Medulla oblongata (tissue), 1 donor: Measurements from ENCODE around the gene UGT1A10.
"Not testable (repeated sequence)": the region's sequence is repeated elsewhere in the genome, so short reads cannot be mapped to it uniquely, and the experiment has no call there.

Experiments used
- DNase-seq: peaks from one replicate; pipeline ENCODE4 v3.0.0-alpha.2; 2015; ENCODE audit errors: extremely low spot score

UGT1A10 gene

GRCh38 chr2:233636306-233636705 is at the start of gene UGT1A10:
Gene UGT1A10, plus strand, starts transcription at chr2:233636448. Its CDS starts 75 bp downstream, at chr2:233636523.
- not testable (repeated sequence) for DNase-seq

- DNase-seq: no peak
Observed at GRCh38 chr2:233588400-233588799, 47.8 kb upstream of the UGT1A10 start.

GRCh38 chr2:233592706-233593105 is 43.5 kb upstream of the UGT1A10 start:
- not testable (repeated sequence) for DNase-seq

- DNase-seq: no peak
Observed at GRCh38 chr2:233593201-233593600, 43.0 kb upstream of the UGT1A10 start.

- no peak for DNase-seq
Observed at GRCh38 chr2:233597522-233597921, 38.7 kb upstream of the UGT1A10 start.

- DNase-seq: no peak
Observed at GRCh38 chr2:233598952-233599351, 37.3 kb upstream of the UGT1A10 start.

- DNase-seq: no peak
Observed at GRCh38 chr2:233600386-233600785, 35.9 kb upstream of the UGT1A10 start.

- DNase-seq: no peak
Observed at GRCh38 chr2:233602076-233602475, 34.2 kb upstream of the UGT1A10 start.

GRCh38 chr2:233603520-233603919 is 32.7 kb upstream of the UGT1A10 start:
- DNase-seq: no peak

- DNase-seq: no peak
Observed at GRCh38 chr2:233604826-233605225, 31.4 kb upstream of the UGT1A10 start.

GRCh38 chr2:233605680-233606079 is 30.6 kb upstream of the UGT1A10 start:
- no peak for DNase-seq

- no peak for DNase-seq
Observed at GRCh38 chr2:233611284-233611683, 25.0 kb upstream of the UGT1A10 start.

GRCh38 chr2:233617476-233617875 is 18.8 kb upstream of the UGT1A10 start, which contains the start of gene UGT1A8:
Gene UGT1A8, plus strand, starts transcription at chr2:233617633. Its CDS starts 75 bp downstream, at chr2:233617708.
- DNase-seq: not testable (repeated sequence)

GRCh38 chr2:233620204-233620603 is 16.0 kb upstream of the UGT1A10 start:
- DNase-seq: no peak

- DNase-seq: not testable (repeated sequence)
Observed at GRCh38 chr2:233621863-233622262, 14.4 kb upstream of the UGT1A10 start.

- no peak for DNase-seq
Observed at GRCh38 chr2:233627331-233628025, 8.8 kb upstream of the UGT1A10 start.

GRCh38 chr2:233638836-233639235 is 2.6 kb downstream of the UGT1A10 start:
- no peak for DNase-seq

- DNase-seq: no peak
Observed at GRCh38 chr2:233639860-233640259, 3.6 kb downstream of the UGT1A10 start.

- no peak for DNase-seq
Observed at GRCh38 chr2:233643128-233643527, 6.9 kb downstream of the UGT1A10 start.

GRCh38 chr2:233646033-233646432 is 9.8 kb downstream of the UGT1A10 start:
- DNase-seq: not testable (repeated sequence)

- no peak for DNase-seq
Observed at GRCh38 chr2:233650981-233651380, 14.7 kb downstream of the UGT1A10 start.

GRCh38 chr2:233651430-233651829 is 15.2 kb downstream of the UGT1A10 start:
- DNase-seq: no peak

- DNase-seq: no peak
Observed at GRCh38 chr2:233654501-233654900, 18.3 kb downstream of the UGT1A10 start.

GRCh38 chr2:233655043-233655442 is 18.8 kb downstream of the UGT1A10 start:
- no peak for DNase-seq
